Loucy (cell line): ENCODE results near the gene SUN2.

Source experiments
- CTCF ChIP-seq: fragments of 200-600 bp; sonication (generic); conservative IDR thresholded peaks from 2 replicates; pipeline ENCODE4 v1.5.1; 2014; ENCODE audit warnings: mild to moderate bottlenecking, antibody characterized with exemption, low read length
- EZH2phosphoT487 ChIP-seq: fragments of 200-600 bp; IDR thresholded peaks from 2 replicates; pipeline ENCODE4 v1.6.1; 2018; ENCODE audit warnings: antibody characterized with exemption, mild to moderate bottlenecking, moderate library complexity, borderline replicate concordance

GRCh38 chr22:38730411-38730871, 25.4 kb downstream of the SUN2 start:
- no peak for TF ChIP-seq CTCF
- TF ChIP-seq EZH2phosphoT487: no peak
